Activated CD8-positive, alpha-beta memory T cell treated with anti-CD3 and anti-CD28 coated beads, Interleukin-2, amount 50 U/mL, for 1 hour (primary cell): ENCODE data around the gene DESI1.
"Not testable (repeated sequence)": the region's sequence is repeated elsewhere in the genome, so short reads cannot be mapped to it uniquely, and the experiment has no call there.

ENCODE experiments used
- DNase-seq: peaks from one replicate; pipeline ENCODE4 v3.0.0-alpha.2; 2020; ENCODE audit errors: extremely low read depth

The DESI1 gene

GRCh38 chr22:41585898-41586297 lies 34.9 kb downstream of the DESI1 start:
- no peak for DNase-seq

GRCh38 chr22:41584881-41585280 lies 36.0 kb downstream of the DESI1 start:
- DNase-seq = no peak

GRCh38 chr22:41582694-41583093 lies 38.1 kb downstream of the DESI1 start:
- DNase-seq = no peak

- no peak for DNase-seq
Measured at GRCh38 chr22:41579997-41580355, 40.9 kb downstream of the DESI1 start.

GRCh38 chr22:41579297-41579996 lies 41.4 kb downstream of the DESI1 start:
- DNase-seq = no peak

GRCh38 chr22:41578818-41579217 lies 42.0 kb downstream of the DESI1 start:
- DNase-seq = no peak

GRCh38 chr22:41578114-41578513 lies 42.7 kb downstream of the DESI1 start:
- no peak for DNase-seq

- no peak for DNase-seq
Measured at GRCh38 chr22:41576877-41577276, 44.0 kb downstream of the DESI1 start.

- no peak for DNase-seq
Measured at GRCh38 chr22:41575533-41575932, 45.3 kb downstream of the DESI1 start.

- no peak for DNase-seq
Measured at GRCh38 chr22:41574847-41575381, 45.9 kb downstream of the DESI1 start.

GRCh38 chr22:41573677-41574076 lies 47.2 kb downstream of the DESI1 start:
- no peak for DNase-seq

GRCh38 chr22:41572305-41572704 lies 48.5 kb downstream of the DESI1 start:
- DNase-seq = not testable (repeated sequence)

- DNase-seq = no peak
Measured at GRCh38 chr22:41571786-41572185, 49.1 kb downstream of the DESI1 start.

- no peak for DNase-seq
Measured at GRCh38 chr22:41570221-41570620, 50.6 kb downstream of the DESI1 start.

- no peak for DNase-seq
Measured at GRCh38 chr22:41568811-41569210, 52.0 kb downstream of the DESI1 start.

GRCh38 chr22:41567512-41567768 lies 53.4 kb downstream of the DESI1 start:
- no peak for DNase-seq

- no peak for DNase-seq
Measured at GRCh38 chr22:41565403-41566054, 55.3 kb downstream of the DESI1 start.

- no peak for DNase-seq
Measured at GRCh38 chr22:41564563-41564962, 56.3 kb downstream of the DESI1 start.

GRCh38 chr22:41563051-41563711 lies 57.7 kb downstream of the DESI1 start:
- DNase-seq = no peak

- no peak for DNase-seq
Measured at GRCh38 chr22:41562461-41562860, 58.4 kb downstream of the DESI1 start.

- no peak for DNase-seq
Measured at GRCh38 chr22:41561788-41562187, 59.1 kb downstream of the DESI1 start.

- no peak for DNase-seq
Measured at GRCh38 chr22:41561335-41561734, 59.5 kb downstream of the DESI1 start.

GRCh38 chr22:41560095-41560471 lies 60.8 kb downstream of the DESI1 start:
- no peak for DNase-seq
